ENCODE measurements around the gene PRDX6. TPM values are rescaled to one million over a fixed set of nuclear protein-coding genes. Genes with fewer than 3 reads are reported as not detected.
A peak's percentile ranks its signal among the peaks of the same experiment; 100 is the strongest.
"Not testable (repeated sequence)": the region's sequence is repeated elsewhere in the genome, so short reads cannot be mapped to it uniquely, and the experiment has no call there.

The PRDX6 gene
- polyA plus RNA-seq, 2 of the 4 experiments (the other 2 are of a cell fraction) = 246 TPM

DNA sequence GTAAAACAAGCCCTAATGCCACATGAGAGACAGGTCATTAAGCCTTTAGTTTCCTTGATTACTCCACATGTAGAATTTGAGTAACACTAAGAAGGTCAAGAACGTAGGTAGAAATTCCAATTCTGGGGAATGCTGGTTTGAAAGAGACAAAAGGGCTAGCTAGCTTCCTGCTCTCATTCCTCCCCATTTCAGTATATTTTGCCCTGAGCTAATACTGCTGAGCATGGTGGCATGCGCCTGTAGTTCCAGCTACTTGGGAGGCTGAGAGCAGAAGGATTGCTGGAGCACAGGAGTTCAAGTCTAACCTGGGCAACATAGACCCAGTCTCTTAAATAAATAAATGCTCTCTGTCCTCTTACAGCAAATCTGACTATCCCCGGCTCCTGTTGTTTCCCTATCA, 12.8 kb downstream of the PRDX6 start:
- ATAC-seq (no peak), DNase-seq (ENCODE audit: low read depth in 1 of 2, low spot score in 1 of 2) (no peak), FAIRE-seq (no peak)
- Histone ChIP-seq H3K27ac (no peak overlapping the region), H3K9me3 (no peaks in the 10 kb centered on the region), H3K4me3 (no peak overlapping the region), H3K4me1 (no peaks in the 10 kb centered on the region), H3K4me2 (no peak overlapping the region)
- CTCF ChIA-PET = no interaction called here
- TF ChIP-seq MAX (IDR thresholded peaks at IDR 0.05) (no peak), MAZ (IDR thresholded peaks at IDR 0.05; ENCODE audit: borderline replicate concordance, low read depth, low read length) (no peak), HES2 (IDR thresholded peaks at IDR 0.05) (no peak), NFE2L2 (conservative IDR thresholded peaks at IDR 0.05; ENCODE audit: low read length) (no peak)
- TF ChIP-seq, protein P1, sequence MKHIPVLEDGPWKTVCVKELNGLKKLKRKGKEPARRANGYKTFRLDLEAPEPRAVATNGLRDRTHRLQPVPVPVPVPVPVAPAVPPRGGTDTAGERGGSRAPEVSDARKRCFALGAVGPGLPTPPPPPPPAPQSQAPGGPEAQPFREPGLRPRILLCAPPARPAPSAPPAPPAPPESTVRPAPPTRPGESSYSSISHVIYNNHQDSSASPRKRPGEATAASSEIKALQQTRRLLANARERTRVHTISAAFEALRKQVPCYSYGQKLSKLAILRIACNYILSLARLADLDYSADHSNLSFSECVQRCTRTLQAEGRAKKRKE (CRISPR knock-in tag; IDR thresholded peaks at IDR 0.05; ENCODE audit: low read depth) = no peak
- POLR2A ChIA-PET = no interaction called here
- 94% methylated on average over 3 of the region's 3 CpGs for WGBS (ENCODE audit: missing lambda C conversion rate)

- ChIA-PET POLR2A (no interaction called here), CTCF (interaction anchor here (1.5 kb wide), 1 partner anchor 10 kb away, joined by 3 read pairs; no protein-coding TSS in a partner anchor)
- ATAC-seq = no peak
Observed at GRCh38 chr1:173491508-173491907, 14.4 kb downstream of the PRDX6 start.

GRCh38 chr1:173493125-173493524, 16.0 kb downstream of the PRDX6 start:
- ATAC-seq; DNase-seq (ENCODE audit: low read depth in 1 of 2, low spot score in 1 of 2); H3K9me3 ChIP-seq; POLR2A ChIA-PET; CTCF ChIA-PET; H3K4me3 ChIP-seq; H3K4me2 ChIP-seq; H3K27ac ChIP-seq; H3K4me1 ChIP-seq; FAIRE-seq: not testable (repeated sequence)
- 88% methylated on average over 8 of the region's 8 CpGs for WGBS (ENCODE audit: missing lambda C conversion rate)

More at GRCh38 chr1:173491508-173491907, 14.4 kb downstream of the PRDX6 start:
- FAIRE-seq (no peak), DNase-seq (ENCODE audit: low read depth in 1 of 2, low spot score in 1 of 2) (no peak)
- H3K4me1 ChIP-seq = no peaks in the 10 kb centered on the region
- no peak overlapping the region for H3K4me3 ChIP-seq
- no peak for TF ChIP-seq RNF2 (IDR thresholded peaks at IDR 0.05; ENCODE audit: borderline replicate concordance, low read depth)
- no peak for TF ChIP-seq ZC3H11A (IDR thresholded peaks at IDR 0.05)
- no peak for TF ChIP-seq RARB (CRISPR knock-in tag; IDR thresholded peaks at IDR 0.05)
- no peak for TF ChIP-seq HEYL (CRISPR knock-in tag; IDR thresholded peaks at IDR 0.05)
- TF ChIP-seq MAZ (IDR thresholded peaks at IDR 0.05; ENCODE audit: borderline replicate concordance, low read depth, low read length) = no peak
- TF ChIP-seq MAFK (IDR thresholded peaks at IDR 0.05; ENCODE audit: partially characterized antibody) = peak; percentile 61
- TF ChIP-seq FOXS1 (CRISPR knock-in tag; IDR thresholded peaks at IDR 0.05) = no peak
- WGBS (ENCODE audit: missing lambda C conversion rate) = 100% methylated on average over 2 of the region's 2 CpGs
- 0 out of 3 replicates have a peak, but pooled peaks cover 2% of the 10 kb centered on the region for H3K9me3 ChIP-seq
- H3K27ac ChIP-seq = no peak overlapping the region
- H3K4me2 ChIP-seq = no peak overlapping the region

DNA sequence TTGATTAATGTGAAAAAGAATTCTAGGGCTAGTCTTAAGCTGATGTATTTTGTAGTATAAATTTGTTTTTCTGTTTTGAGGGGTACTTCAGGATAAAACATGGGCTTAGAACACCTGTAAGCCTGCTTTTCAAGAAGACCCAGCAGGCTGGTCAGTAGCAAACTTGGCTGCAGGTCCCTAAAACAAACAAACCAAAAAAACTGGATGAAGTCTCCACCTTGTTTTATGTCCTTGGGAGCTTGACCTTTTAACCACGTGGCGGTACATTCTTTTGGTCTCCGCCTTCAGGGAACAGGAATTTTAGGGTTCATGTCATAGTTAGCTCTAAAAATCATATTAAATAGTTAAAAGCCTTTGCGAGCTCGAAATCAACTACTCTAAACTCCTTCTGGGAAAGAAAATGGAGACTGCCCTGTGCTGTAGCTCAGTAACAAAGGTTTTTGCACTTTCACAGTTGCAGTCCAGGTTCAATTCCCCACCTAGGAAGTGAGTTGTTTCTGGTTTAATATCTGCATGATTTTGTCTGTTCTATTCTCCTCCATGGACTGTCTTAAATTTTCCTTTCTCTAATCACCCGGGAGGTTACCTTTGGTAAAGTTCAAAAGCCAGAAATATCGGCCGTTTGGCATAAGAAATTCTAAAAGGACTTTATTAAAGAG, 18.6 kb downstream of the PRDX6 start:
- POLR2A ChIA-PET = no interaction called here
- H3K4me3 ChIP-seq = no peak overlapping the region
- WGBS (ENCODE audit: missing lambda C conversion rate) = 89% methylated on average over 8 of the region's 8 CpGs
- CTCF ChIA-PET = interaction anchor here (0.8 to 1.6 kb wide), 4 partner anchors 8 to 370 kb away, joined by 3 to 7 read pairs (median 4); partner anchors contain the start of gene PRDX6
- H3K27ac ChIP-seq = no peak overlapping the region
- TF ChIP-seq MAX (IDR thresholded peaks at IDR 0.05) (no peak), CBX8 (IDR thresholded peaks at IDR 0.05) (no peak), JUNB (IDR thresholded peaks at IDR 0.05) (no peak), CTCF (IDR thresholded peaks at IDR 0.05) (no peak), BHLHE40 (IDR thresholded peaks at IDR 0.05; ENCODE audit: low read depth, low read length) (no peak), CBX2 (IDR thresholded peaks at IDR 0.05; ENCODE audit: borderline replicate concordance, low read depth) (no peak), CHD4 (IDR thresholded peaks at IDR 0.05; ENCODE audit: borderline replicate concordance) (no peak), EHF (CRISPR knock-in tag; IDR thresholded peaks at IDR 0.05) (no peak)
- no peak overlapping the region for H3K4me2 ChIP-seq
- H3K4me1 ChIP-seq = no peaks in the 10 kb centered on the region
- 0 out of 3 replicates have a peak, but pooled peaks cover 5% of the 10 kb centered on the region for H3K9me3 ChIP-seq
- DNase-seq (ENCODE audit: low read depth in 1 of 2, low spot score in 1 of 2) (no peak), FAIRE-seq (no peak), ATAC-seq (no peak)
